Activated T-cell treated with anti-CD3 and anti-CD28 coated beads, Interleukin-2, amount 50 U/mL, for 72 hours (primary cell): ENCODE results near the gene PRKAR1B. TPM values are rescaled to one million over a fixed set of nuclear protein-coding genes. Genes with fewer than 3 reads are reported as not detected.
A peak's percentile ranks its signal among the peaks of the same experiment; 100 is the strongest.

Experiments used
- ATAC-seq, 2 donors: fragments of 150-1000 bp; cut with Tn5 transposase; replicated peaks in 1 of 2; 2 replicates each; pipeline ENCODE4 v1.10.0; 2021; ENCODE audit warnings: moderate library complexity in 2 of 2, mild to moderate bottlenecking in 1 of 2
- DNase-seq, 2 donors: peaks; one replicate each; pipeline ENCODE4 v3.0.0; 2021 to 2022; ENCODE audit warnings: mixed read lengths in 1 of 2
- H3K27ac Mint-ChIP-seq: one replicate; pipeline ENCODE4 v1.8.0; 2022; ENCODE audit warnings: mild to moderate bottlenecking, moderate library complexity, mixed read lengths
- H3K27me3 Mint-ChIP-seq: one replicate; pipeline ENCODE4 v1.8.0; 2022; ENCODE audit warnings: low read depth, mixed read lengths
- H3K36me3 Mint-ChIP-seq, 2 donors: one replicate each; pipeline ENCODE4 v1.8.0; 2022; ENCODE audit warnings: mixed read lengths in 2 of 2, mild to moderate bottlenecking in 1 of 2; ENCODE audit not compliant: insufficient read depth in 2 of 2
- H3K4me1 Mint-ChIP-seq: one replicate; pipeline ENCODE4 v1.8.0; 2022; ENCODE audit warnings: low read depth, mixed read lengths
- H3K4me3 Mint-ChIP-seq, 2 donors: one replicate each; pipeline ENCODE4 v1.8.0; 2022; ENCODE audit warnings: mild to moderate bottlenecking in 2 of 2, mixed read lengths in 2 of 2, moderate library complexity in 2 of 2
- H3K9me3 Mint-ChIP-seq, 2 donors: one replicate each; pipeline ENCODE4 v1.8.0; 2022; ENCODE audit warnings: mixed read lengths in 2 of 2
- total RNA-seq, 2 donors: library from RNA; stranded (reverse); gene quantifications; one replicate each; pipeline ENCODE4 v1.2.3, GENCODE V29; 2022

Gene PRKAR1B
- total RNA-seq, 2 donors from 2014 or later, result 33.6 to 43.5 TPM

DNA sequence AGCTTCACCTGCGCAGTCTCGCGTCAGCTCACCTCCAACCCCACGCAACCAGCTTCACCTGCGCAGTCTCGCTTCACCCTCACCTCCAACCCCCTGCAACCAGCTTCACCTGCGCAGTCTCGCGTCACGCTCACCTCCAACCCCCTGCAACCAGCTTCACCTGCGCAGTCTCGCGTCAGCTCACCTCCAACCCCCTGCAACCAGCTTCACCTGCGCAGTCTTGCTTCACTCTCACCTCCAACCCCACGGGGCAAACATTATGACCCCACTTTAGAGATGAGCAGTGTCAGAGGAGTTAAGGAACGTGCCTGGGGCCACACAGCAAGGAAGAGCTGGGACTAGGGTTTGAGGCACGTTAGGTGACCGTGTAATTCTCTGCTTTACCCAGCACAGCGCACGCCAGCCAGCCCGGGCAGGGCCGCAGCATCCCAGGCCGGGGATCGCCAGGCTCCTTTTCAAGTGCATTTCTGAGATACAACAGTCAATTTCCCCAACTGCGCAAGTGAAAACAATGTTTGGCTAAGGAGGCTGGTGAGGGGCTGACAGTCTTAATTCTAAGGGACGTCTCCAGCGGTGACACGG, 184.9 kb downstream of the PRKAR1B start:
- no peak overlapping the region for H3K4me3 Mint-ChIP-seq
- H3K27me3 Mint-ChIP-seq, result no peaks in the 10 kb centered on the region
- H3K36me3 Mint-ChIP-seq, result peaks cover 0 to 1% of the 10 kb centered on the region in 2 donors
- ATAC-seq (no peak), DNase-seq (no peak)
- H3K27ac Mint-ChIP-seq, result no peak overlapping the region
- peaks cover 6% of the 10 kb centered on the region for H3K4me1 Mint-ChIP-seq
- no peaks in the 10 kb centered on the region for H3K9me3 Mint-ChIP-seq

DNA sequence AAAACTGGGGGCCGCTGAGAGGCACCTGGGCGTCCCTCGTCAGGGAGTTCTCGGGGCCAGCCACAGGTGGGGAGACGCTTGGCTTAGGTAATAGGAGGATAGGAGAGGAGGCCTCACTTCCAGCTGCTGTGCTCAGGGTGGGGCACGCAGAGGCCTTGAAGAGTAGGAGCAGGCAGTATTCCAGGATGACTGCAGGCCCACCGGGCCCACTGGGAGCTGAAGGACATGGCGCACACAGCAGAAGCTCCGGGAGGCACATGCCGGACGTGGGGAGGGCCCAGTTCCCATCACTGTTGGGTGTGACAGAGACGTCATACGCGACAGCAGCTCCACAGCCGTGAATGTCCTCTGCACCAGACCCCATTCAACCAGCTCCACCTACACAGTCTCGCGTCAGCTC, 185.4 kb downstream of the PRKAR1B start:
- H3K4me1 Mint-ChIP-seq, result peaks cover 6% of the 10 kb centered on the region
- no peak for ATAC-seq
- no peak overlapping the region for H3K27ac Mint-ChIP-seq
- H3K36me3 Mint-ChIP-seq, result peaks cover 0 to 1% of the 10 kb centered on the region in 2 donors
- no peaks in the 10 kb centered on the region for H3K27me3 Mint-ChIP-seq
- no peaks in the 10 kb centered on the region for H3K9me3 Mint-ChIP-seq
- H3K4me3 Mint-ChIP-seq, result no peak overlapping the region
- DNase-seq, result no peak

DNA sequence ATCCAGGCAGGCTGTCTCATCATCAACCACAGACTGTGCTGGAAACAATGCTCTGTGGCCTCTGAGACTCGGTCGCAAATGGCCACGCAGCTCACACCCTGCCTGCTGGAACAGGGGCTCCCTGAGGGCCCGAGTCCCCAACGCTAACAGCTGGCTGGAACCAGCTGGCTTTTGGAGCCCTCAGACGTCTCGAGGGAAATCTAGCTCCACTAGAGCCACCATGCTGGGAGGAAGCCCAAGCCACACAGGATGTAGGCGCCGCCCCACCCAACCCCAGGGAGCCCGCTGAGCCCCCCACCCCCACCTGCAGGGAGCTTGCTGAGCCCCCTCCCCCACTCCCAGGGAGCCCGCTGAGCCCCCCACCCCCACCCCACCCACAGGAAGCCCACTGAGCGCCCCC, 186.1 kb downstream of the PRKAR1B start:
- no peak overlapping the region for H3K27ac Mint-ChIP-seq
- no peak for DNase-seq

DNA sequence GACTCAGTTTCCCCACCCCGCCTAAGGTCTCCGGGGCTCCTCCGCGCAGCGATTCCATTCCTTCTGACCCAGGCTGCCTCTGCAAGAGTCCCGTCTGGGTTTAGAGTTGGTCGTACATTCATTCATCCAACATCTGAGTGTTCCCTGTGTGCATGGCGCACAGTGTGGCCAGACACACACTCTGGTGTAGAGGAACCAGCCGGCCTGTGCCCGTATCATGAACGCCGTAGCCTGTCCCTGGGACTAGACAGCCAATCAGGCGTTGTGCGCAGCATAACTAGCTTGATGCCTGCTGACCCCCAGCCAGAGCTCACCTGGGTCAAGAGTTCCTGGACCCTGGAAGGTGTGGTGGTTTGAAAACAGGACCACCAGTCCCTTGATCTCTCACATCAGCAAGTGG, 186.5 kb downstream of the PRKAR1B start:
- peaks cover 6% of the 10 kb centered on the region for H3K4me1 Mint-ChIP-seq

More for the DNA sequence above, 186.1 kb downstream of the PRKAR1B start:
- Mint-ChIP-seq H3K9me3 (no peaks in the 10 kb centered on the region), H3K4me1 (peaks cover 6% of the 10 kb centered on the region), H3K27me3 (no peaks in the 10 kb centered on the region), H3K4me3 (no peak overlapping the region), H3K36me3 (peaks cover 0 to 1% of the 10 kb centered on the region in 2 donors)
- ATAC-seq, result no peak

DNA sequence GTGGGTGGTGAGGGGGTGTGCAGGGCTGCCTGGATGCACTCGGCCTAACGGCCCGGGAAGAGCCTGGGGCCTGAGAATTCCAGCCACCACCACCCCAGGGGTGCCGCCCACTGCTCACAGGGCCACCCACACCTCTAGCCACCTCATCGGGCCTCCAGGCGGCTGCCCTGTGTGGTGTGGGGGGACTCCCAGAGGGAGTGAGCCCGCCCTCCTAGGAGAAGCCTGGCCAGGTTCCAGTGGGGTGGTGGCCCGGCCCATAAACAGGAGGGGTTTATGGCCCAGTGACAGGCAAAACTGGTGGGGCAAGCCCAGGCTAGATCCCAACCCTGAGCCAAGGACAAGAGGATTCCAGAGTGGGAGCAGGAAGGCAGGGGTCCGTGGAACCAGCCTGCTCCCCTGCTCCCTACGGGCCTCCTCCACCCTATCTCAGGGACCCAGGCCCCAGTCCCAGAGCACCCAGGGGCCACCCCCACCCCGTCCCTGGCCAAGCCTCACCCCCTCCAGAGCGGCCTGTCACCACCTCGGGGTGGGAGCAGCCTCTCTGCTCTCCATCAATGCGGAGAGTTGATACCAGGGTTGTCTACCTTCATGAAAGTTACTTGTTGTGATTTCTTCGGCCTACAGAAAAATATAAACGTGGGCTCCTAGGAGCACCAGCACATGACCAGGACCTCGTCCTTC, 187.2 kb downstream of the PRKAR1B start:
- Mint-ChIP-seq H3K9me3 (no peaks in the 10 kb centered on the region), H3K4me3 (no peak overlapping the region), H3K36me3 (no peaks in the 10 kb centered on the region), H3K27ac (no peak overlapping the region), H3K27me3 (no peaks in the 10 kb centered on the region), H3K4me1 (peaks cover 6% of the 10 kb centered on the region)
- no peak for DNase-seq
- ATAC-seq, result no peak

More for the DNA sequence above, 186.5 kb downstream of the PRKAR1B start:
- no peaks in the 10 kb centered on the region for H3K27me3 Mint-ChIP-seq
- DNase-seq (no peak), ATAC-seq (no peak)
- no peak overlapping the region for H3K27ac Mint-ChIP-seq
- H3K36me3 Mint-ChIP-seq, result peaks cover 0 to 1% of the 10 kb centered on the region in 2 donors
- no peaks in the 10 kb centered on the region for H3K9me3 Mint-ChIP-seq
- H3K4me3 Mint-ChIP-seq, result no peak overlapping the region

DNA sequence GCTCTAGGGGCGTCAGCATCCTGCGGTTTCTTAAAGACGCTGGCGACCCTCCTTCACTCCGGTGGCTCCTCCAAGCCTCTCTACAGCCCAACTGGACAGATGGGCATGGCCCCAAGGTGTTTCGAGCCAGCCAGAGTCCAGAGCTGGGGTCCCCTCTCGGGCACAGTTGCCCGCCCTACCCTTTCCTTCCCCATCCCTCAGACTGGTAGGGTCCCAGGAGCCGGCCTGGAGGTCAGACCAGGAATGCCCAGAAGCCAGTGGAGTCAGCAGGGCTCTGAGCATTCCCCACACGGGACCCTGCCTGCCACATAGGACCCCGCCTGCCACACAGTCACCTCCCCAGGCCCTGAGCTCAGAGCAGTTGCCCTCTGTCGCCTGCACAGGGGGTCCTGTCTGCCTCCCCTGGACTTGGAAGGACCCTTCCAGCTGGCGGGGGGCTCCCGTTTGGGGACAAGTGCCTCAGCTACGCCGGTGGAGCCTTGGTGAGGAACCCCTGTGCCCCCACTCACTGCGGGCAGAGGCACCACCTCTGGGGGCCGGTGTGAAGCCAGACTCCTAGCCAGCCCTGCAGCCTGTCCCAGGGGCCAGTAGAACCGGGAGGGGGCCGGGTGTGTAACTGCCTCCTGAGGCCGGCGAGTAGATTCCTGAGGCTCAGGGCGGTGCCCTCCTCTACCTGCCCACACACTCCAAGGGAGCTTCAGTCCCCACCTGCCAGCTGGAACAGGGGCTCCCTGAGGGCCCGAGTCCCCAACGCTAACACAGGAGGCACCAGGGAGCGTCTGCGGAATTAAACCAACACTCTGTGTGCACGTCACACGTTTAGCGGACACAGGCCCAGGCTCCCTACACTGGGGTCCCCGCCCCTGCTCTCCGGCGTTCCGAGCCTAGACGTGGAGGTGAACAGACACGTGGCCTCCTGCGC, 188.1 kb downstream of the PRKAR1B start:
- Mint-ChIP-seq H3K9me3 (no peaks in the 10 kb centered on the region), H3K27ac (no peak overlapping the region), H3K36me3 (no peaks in the 10 kb centered on the region), H3K27me3 (no peaks in the 10 kb centered on the region), H3K4me3 (no peak overlapping the region), H3K4me1 (peaks cover 6% of the 10 kb centered on the region)
- ATAC-seq, result no peak
- no peak for DNase-seq

DNA sequence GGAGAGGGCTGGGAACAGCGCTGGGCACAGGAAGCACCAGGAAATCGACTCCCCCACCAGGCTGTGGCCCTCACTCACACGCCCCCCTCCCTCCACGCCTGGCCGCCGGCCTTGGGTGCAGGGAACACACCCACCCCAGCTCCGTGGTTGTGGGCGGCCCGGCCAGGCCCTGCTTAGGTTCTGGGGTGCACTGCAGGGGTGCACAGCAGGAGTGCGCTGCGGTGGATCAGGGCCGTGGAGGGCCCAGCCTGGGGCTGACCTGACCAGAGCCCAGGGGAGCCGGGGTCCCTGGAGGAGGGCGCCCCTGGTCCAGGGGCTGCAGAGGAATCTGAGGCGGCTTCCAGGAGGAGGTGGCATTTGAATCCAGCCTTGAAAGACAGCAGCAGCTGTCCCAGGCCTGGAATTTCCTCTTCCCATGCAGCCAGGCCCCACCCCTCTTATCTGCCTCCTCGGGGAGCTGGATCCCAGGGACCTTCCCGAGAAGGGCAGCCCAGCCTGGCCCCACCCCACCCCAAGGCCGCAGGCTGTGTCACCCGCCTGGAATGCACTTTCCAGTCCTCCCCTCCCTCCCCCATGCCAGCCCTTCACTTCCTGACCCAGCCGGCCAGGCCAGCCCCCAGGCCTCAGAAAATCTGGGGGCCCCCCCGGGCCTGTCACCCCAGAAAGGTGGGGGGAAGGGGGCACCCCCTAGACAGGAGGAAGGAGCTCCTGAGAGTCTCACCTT, 189.0 kb downstream of the PRKAR1B start:
- Mint-ChIP-seq H3K27me3 (no peaks in the 10 kb centered on the region), H3K36me3 (no peaks in the 10 kb centered on the region), H3K9me3 (no peaks in the 10 kb centered on the region), H3K4me1 (peaks cover 6% of the 10 kb centered on the region), H3K4me3 (no peak overlapping the region), H3K27ac (no peak overlapping the region)
- DNase-seq (no peak), ATAC-seq (no peak)

DNA sequence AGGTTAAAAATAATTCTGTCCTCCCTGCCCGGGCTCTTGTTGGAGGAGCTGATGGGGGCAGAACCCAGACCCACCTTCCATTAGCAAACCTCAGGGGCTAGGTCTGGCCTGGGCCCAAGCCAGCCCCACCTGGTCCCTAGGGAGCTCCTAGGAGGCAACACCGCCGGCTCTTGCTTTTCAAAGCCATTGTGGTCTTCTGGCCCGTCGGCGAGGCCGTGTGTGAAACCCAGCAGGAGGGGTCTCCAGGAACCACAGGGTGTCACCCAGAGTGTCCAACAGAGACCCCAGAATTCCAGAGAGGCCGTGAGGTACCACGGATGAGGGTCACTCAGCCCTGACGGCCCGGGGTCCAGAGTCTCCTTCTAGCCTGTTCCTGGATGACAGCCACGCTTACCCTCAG, 190.8 kb downstream of the PRKAR1B start:
- H3K27ac Mint-ChIP-seq, result no peak overlapping the region
- no peaks in the 10 kb centered on the region for H3K9me3 Mint-ChIP-seq
- DNase-seq (no peak), ATAC-seq (no peak)
- H3K4me3 Mint-ChIP-seq, result no peak overlapping the region
- no peaks in the 10 kb centered on the region for H3K27me3 Mint-ChIP-seq
- peaks cover 7% of the 10 kb centered on the region for H3K4me1 Mint-ChIP-seq
- H3K36me3 Mint-ChIP-seq, result no peaks in the 10 kb centered on the region

DNA sequence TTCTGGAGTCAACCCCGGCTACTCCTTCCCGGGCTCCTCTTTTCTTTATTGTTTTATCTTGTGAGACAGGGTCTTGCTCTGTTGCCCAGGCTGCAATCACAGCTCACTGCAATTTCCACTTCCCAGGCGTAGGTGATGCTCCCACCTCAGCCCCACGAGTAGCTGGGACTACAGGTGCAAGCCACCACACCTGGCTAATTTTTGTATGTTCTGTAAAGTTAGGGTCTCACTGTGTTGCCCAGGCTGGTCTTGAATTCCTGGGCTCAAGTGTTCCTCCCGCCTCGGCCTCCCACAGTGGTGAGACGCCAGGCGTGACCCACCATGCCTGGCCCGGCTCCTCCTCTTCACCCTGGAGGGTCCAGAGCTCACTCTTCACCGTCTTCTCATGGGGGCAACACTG, 192.1 kb downstream of the PRKAR1B start:
- Mint-ChIP-seq H3K27me3 (no peaks in the 10 kb centered on the region), H3K9me3 (no peaks in the 10 kb centered on the region), H3K4me1 (peaks cover 10% of the 10 kb centered on the region), H3K27ac (no peak overlapping the region), H3K4me3 (no peak overlapping the region), H3K36me3 (no peaks in the 10 kb centered on the region)
- DNase-seq (no peak), ATAC-seq (no peak)

DNA sequence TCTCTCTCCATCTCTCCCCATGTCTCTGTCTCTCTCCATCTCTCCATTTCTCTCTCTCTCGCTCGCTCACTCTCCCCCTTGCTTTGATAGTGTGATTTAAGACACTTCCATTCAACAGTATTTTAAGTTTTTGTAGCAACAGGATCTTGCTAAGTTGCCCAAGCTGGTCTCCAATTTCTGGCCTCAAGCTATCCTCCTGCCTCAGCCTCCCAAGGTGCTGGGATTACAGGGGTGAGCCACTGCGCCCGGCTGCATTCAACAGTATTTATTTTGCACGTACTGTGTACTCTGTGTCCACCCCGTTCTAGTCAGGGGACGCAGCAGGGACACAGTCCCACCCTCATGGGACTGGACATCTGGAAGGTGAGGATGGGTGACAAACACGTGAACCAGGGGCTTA, 193.0 kb downstream of the PRKAR1B start:
- no peak overlapping the region for H3K4me3 Mint-ChIP-seq
- no peaks in the 10 kb centered on the region for H3K9me3 Mint-ChIP-seq
- no peak overlapping the region for H3K27ac Mint-ChIP-seq
- no peak for DNase-seq
- no peaks in the 10 kb centered on the region for H3K27me3 Mint-ChIP-seq
- H3K36me3 Mint-ChIP-seq, result no peaks in the 10 kb centered on the region
- H3K4me1 Mint-ChIP-seq, result peaks cover 10% of the 10 kb centered on the region
- no peak for ATAC-seq

DNA sequence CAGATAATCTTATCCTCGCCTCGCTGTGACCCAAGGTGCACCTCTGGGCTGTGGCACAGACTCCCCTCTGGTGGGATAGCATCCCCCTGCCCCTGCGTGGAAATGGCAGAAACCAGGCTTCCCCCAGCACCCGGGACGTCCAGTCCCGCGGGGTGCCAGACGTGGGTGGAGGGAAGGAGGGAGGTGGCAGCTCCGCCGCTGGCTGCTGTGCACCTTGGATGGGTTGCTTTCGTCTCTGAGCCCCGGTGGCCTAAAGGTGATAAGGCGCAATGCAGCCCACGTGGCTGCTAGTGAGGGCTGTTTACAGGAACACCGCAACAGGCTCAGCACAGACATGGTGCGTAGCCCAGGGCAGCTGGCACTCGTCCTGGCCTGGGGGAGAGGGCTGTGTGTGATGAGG, 193.8 kb downstream of the PRKAR1B start:
- Mint-ChIP-seq H3K27ac (no peak overlapping the region), H3K4me1 (peaks cover 10% of the 10 kb centered on the region), H3K4me3 (no peak overlapping the region), H3K36me3 (no peaks in the 10 kb centered on the region), H3K27me3 (no peaks in the 10 kb centered on the region), H3K9me3 (no peaks in the 10 kb centered on the region)
- no peak for DNase-seq
- no peak for ATAC-seq

DNA sequence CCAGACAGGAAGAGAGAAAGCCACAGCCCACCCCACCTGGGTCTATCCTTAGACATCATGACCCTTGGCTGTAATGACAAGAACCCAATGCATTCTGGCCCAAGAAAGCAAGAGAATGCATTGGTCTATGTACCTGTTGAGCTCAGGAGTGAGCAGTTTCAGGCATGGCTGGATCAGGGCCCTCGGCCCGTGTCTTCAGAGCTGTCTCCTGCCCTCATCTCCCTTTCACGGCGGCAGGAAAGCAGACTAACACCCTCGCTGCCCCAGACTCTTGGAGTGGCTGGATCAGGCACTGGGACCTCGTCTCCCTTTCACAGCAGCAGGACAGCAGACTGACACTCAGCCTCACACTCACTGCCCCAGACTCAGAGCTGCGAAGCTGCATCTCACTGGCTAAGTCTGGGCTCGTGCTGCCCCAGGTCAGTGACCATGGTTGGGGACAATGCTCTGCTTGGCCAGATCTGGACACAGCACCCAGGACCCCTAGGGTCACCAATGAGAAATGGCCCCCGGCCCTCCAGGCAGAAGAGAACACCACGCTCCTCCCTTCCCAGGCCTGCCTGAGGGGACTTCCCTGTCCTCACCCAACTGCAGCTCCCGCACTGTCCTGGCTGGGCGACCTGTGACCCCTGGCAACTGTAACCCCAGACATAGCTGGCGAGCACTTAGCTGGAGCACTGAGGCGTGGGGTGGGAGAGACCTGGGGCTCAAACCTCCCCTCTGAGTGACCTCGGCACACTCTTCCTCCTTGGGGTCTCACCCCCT, 194.5 kb downstream of the PRKAR1B start:
- Mint-ChIP-seq H3K27me3 (no peaks in the 10 kb centered on the region), H3K36me3 (no peaks in the 10 kb centered on the region), H3K4me1 (peaks cover 10% of the 10 kb centered on the region), H3K27ac (no peak overlapping the region), H3K4me3 (no peak overlapping the region), H3K9me3 (no peaks in the 10 kb centered on the region)
- ATAC-seq, result peak in 1 of 2 donors; percentile 21
- no peak for DNase-seq
